ENCODE results near the gene NUDT4.

- TF ChIP-seq CTCF (IDR thresholded peaks at IDR 0.05; ENCODE audit: low read length) (no peak), EZH2 (optimal IDR thresholded peaks at IDR 0.05; ENCODE audit: low read depth, low read length) (no peak), EZH2phosphoT487 (IDR thresholded peaks at IDR 0.05; ENCODE audit: low read length) (no peak)
These were observed 44.3 kb downstream of the NUDT4 start for GRCh38 chr12:93422050-93422449.

Data from MM.1S (cell line).